ENCODE data around the gene DLEC1. TPM values are rescaled to one million over a fixed set of nuclear protein-coding genes. Genes with fewer than 3 reads are reported as not detected.

DLEC1 gene
- total RNA-seq, 2 donors from 2014 or later = 0.52 to 0.56 TPM

DNA sequence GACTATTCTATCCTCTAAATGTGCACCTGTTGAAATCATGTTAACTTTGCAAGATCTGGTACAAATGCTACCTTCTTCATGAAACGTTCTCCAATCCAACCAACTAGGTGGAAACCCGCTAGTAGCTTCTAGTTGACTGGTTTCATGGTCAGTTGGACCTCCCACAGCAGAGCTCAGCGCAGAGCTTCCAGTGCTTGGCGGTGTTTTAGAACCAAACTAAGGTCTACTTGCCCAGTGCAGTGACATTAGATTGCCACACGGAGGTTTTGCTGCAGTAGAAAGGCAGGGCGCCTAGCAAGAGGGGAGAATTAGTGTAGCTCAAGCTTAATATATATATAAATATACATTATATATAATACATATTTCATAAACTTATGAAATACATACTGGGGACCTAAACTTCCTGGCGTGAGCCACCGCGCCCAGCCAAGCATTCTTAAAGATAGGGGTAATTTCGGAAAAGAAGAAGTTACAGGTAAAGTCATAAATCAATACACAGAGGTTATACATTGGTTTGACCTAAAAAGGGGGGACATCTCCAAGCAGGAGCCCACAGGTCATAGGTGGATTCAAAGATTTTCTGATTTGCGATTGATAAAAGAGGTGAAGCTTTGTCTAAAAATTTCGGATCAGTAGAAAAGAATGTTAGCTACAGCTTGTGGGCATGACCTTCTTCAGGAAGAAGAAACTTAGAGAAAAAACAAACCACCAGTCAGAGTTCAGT, 124.3 kb downstream of the DLEC1 start:
- H3K36me3 ChIP-seq = no peaks in the 10 kb centered on the region
- H3K27ac ChIP-seq = no peak overlapping the region
- no peak for DNase-seq
- H3K4me1 ChIP-seq = no peaks in the 10 kb centered on the region
- H3K4me3 ChIP-seq = no peak overlapping the region
- H3K27me3 ChIP-seq = no peaks in the 10 kb centered on the region
- H3K9ac ChIP-seq (ENCODE audit: low read depth in 2 of 2, low read length in 2 of 2) = no peak overlapping the region
- no peaks in the 10 kb centered on the region for H3K9me3 ChIP-seq
- intact Hi-C loops (cut with DNase I) = no loop called here
- TF ChIP-seq, protein P1, sequence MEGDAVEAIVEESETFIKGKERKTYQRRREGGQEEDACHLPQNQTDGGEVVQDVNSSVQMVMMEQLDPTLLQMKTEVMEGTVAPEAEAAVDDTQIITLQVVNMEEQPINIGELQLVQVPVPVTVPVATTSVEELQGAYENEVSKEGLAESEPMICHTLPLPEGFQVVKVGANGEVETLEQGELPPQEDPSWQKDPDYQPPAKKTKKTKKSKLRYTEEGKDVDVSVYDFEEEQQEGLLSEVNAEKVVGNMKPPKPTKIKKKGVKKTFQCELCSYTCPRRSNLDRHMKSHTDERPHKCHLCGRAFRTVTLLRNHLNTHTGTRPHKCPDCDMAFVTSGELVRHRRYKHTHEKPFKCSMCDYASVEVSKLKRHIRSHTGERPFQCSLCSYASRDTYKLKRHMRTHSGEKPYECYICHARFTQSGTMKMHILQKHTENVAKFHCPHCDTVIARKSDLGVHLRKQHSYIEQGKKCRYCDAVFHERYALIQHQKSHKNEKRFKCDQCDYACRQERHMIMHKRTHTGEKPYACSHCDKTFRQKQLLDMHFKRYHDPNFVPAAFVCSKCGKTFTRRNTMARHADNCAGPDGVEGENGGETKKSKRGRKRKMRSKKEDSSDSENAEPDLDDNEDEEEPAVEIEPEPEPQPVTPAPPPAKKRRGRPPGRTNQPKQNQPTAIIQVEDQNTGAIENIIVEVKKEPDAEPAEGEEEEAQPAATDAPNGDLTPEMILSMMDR (IDR thresholded peaks at IDR 0.05) = peak; percentile 14

DNA sequence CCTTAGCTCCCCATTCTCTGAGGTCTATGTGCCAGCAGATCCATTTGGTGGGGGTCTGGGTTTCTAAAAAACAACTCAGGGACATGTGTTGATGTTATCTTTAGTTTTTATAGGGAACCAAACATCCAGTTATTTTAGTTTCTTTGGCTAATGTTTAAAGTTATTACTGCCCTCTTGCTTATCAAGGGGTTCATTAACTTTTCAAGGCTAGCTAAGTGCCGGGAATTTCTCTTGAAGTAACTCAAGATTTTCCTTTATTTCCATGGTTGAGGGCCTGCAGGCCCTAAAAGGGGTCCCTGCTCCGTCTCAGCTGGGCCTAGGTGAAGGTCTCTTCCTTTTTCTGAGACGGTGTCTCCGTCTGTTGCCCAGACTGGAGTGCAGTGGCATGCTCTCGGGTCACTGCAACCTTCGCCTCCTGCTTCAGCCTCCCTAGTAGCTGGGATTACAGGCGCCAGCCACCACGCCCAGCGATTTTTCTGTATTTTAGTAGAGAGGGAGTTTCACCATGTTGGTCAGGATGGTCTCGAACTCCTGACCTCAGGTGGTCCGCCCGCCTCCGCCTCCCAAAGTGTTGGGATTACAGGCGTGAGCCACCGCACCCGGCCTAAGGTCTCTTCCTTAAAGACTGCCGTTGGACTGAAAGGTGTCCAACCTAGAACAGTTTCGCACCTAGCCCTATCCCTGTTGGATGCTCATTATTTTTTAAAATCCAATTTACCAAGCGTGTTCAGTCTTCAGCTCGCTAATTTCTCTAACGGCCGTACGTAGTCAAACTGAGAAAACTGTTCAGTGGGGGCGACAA, 125.0 kb downstream of the DLEC1 start:
- no peaks in the 10 kb centered on the region for H3K9me3 ChIP-seq
- TF ChIP-seq, protein P1 (IDR thresholded peaks at IDR 0.05) = no peak
- peak overlapping the region; percentile 95 for H3K4me3 ChIP-seq
- no peaks in the 10 kb centered on the region for H3K36me3 ChIP-seq
- intact Hi-C loops (cut with DNase I) = no loop called here
- peak overlapping the region; percentile 61 to 91 for H3K9ac ChIP-seq (ENCODE audit: low read depth in 2 of 2, low read length in 2 of 2)
- peak overlapping the region; percentile 98 for H3K27ac ChIP-seq
- peak; percentile 42 for DNase-seq
- H3K4me1 ChIP-seq = no peaks in the 10 kb centered on the region
- H3K27me3 ChIP-seq = no peaks in the 10 kb centered on the region

DNA sequence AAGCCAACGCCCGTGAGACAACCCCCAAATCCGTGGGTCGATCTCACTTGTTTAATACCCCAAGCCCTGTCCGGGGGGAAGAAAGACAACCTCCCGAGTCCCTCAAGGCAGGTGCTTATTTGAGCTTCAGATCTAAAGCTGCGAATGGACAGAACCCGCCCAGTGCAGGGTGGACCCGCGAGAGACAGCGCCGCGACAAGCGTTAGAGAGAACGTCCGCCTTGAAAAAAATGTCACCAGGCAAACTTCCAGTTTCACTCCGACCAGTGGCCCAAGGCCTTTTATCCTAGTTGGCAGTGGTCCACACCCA, 125.6 kb downstream of the DLEC1 start:
- Histone ChIP-seq H3K9ac (ENCODE audit: low read depth in 2 of 2, low read length in 2 of 2) (peak overlapping the region; percentile 61 to 91), H3K27ac (peak overlapping the region; percentile 98), H3K36me3 (no peaks in the 10 kb centered on the region), H3K4me3 (peak overlapping the region; percentile 95), H3K9me3 (no peaks in the 10 kb centered on the region), H3K27me3 (no peaks in the 10 kb centered on the region), H3K4me1 (no peaks in the 10 kb centered on the region)
- TF ChIP-seq, protein P1 (IDR thresholded peaks at IDR 0.05) = no peak
- intact Hi-C loops (cut with DNase I) = no loop called here
- DNase-seq = no peak

DNA sequence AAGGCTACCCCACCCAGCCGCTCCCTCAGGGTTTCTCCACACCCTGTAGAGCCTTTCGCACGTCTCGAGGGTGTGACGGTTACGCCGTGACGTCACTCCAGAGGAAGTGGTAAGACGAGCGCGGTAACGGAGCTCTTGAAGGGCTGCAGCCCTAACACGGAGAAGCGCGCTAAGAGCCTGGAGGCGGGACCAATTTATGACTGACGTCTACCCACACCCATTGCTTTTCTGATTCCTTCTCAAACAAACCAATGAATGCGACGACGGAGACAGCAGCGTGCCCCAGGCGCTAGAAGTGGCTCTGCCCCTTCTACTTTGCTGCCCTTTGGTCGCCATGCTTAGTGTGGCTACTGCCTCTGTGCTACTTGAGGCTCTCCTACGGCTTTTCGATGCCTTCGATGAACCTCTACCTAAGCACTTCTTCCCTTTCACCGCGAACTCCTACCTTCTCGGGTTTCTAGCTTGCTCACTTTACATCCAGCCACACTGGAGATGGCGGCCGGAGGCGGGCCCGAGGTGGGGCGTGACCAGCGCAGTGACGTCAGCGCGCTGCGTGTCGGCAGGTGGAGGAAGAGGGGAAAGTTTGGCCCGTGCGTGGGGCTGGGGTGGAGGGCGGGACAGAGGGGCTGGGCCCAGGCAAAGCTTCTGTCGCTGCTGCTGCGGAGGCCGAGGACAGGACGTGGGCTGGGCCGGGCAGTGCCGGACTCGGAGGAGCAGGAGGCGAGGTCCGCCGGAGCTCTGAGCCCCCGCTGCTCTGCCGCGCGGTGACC, 126.1 kb downstream of the DLEC1 start, which contains the start of gene OXSR1:
Gene OXSR1 (plus strand): TSS at position 586 of the 770 bp plus-strand sequence. CDS start 340 bp downstream, outside the sequence.
- Histone ChIP-seq H3K4me1 (no peaks in the 10 kb centered on the region), H3K9me3 (no peaks in the 10 kb centered on the region), H3K4me3 (peak within 1 kb of the TSS; percentile 95), H3K27ac (peak within 1 kb of the TSS; percentile 98), H3K36me3 (no peaks in the 10 kb centered on the region), H3K9ac (ENCODE audit: low read depth in 2 of 2, low read length in 2 of 2) (peak within 1 kb of the TSS; percentile 71 to 91), H3K27me3 (no peaks in the 10 kb centered on the region)
- peak; percentile 100 for DNase-seq
- TF ChIP-seq, protein P1 (IDR thresholded peaks at IDR 0.05) = no peak
- intact Hi-C loops (cut with DNase I) = no loop called here

DNA sequence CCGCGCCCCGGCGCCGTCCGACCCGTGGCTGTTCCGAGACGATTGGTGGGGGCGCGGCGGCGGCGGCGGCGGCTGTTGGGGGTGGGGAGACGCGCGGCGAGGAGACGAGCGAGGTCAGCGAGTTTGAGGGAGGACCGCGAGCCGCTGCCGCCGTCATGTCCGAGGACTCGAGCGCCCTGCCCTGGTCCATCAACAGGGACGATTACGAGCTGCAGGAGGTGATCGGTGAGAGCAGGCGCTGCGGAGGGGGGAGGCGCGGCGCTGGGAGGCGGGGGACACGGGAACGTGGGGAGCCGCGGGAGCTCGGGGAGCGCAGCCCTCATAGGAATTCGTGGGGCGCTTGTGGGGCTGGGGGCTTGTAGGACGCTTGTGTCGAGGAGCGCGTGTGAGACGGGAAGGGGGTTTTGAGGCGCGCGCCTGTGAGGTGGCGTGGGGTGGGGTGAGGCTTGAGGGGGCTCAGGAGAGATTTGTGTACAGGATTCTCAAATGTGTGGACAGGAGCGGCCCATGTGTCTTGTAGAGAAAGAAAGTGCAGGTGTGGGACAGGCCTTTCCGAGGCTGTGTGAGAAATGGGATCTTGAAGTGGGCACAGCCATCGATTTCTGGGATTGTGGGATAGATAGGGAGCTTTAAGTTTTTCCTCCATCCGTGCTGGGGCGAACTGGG, 126.8 kb downstream of the DLEC1 start:
- no peaks in the 10 kb centered on the region for H3K27me3 ChIP-seq
- H3K9me3 ChIP-seq = no peaks in the 10 kb centered on the region
- peak; percentile 67 for DNase-seq
- no peaks in the 10 kb centered on the region for H3K36me3 ChIP-seq
- intact Hi-C loops (cut with DNase I) = no loop called here
- peak overlapping the region; percentile 98 for H3K27ac ChIP-seq
- peak overlapping the region; percentile 95 for H3K4me3 ChIP-seq
- no peaks in the 10 kb centered on the region for H3K4me1 ChIP-seq
- H3K9ac ChIP-seq (ENCODE audit: low read depth in 2 of 2, low read length in 2 of 2) = peak overlapping the region; percentile 71 to 91
- TF ChIP-seq, protein P1 (IDR thresholded peaks at IDR 0.05) = no peak
